GM23338 (cell line): ENCODE measurements around the gene TERB2. TPM values are rescaled to one million over a fixed set of nuclear protein-coding genes. Genes with fewer than 3 reads are reported as not detected.
"Not testable (repeated sequence)": the region's sequence is repeated elsewhere in the genome, so short reads cannot be mapped to it uniquely, and the experiment has no call there.

Source experiments
- ATAC-seq: fragments of 200-7000 bp; cut with Tn5 transposase; 3 replicates; pipeline ENCODE4 v1.9.1; 2020
- DNase-seq: peaks from one replicate; pipeline ENCODE4 v3.0.0-alpha.2; 2015; ENCODE audit warnings: low spot score
- H2AFZ ChIP-seq: fragments of 200-600 bp; sonication (generic); 2 replicates; pipeline ENCODE4 v1.8.0; 2016; ENCODE audit warnings: antibody characterized with exemption, mild to moderate bottlenecking, moderate library complexity
- H3F3A ChIP-seq: fragments of 200-600 bp; sonication (generic); replicated peaks from 2 replicates; pipeline ENCODE4 v1.8.0; 2017; ENCODE audit warnings: antibody characterized with exemption, mixed run types, low read depth
- H3K27ac ChIP-seq: fragments of 200-600 bp; sonication (generic); 2 replicates; pipeline ENCODE4 v1.6.1; 2016; ENCODE audit warnings: low read depth
- H3K27me3 ChIP-seq: fragments of 200-600 bp; sonication (generic); 2 replicates; pipeline ENCODE4 v1.8.0; 2016; ENCODE audit warnings: mild to moderate bottlenecking, mixed run types, moderate library complexity; ENCODE audit not compliant: insufficient read depth
- H3K36me3 ChIP-seq: fragments of 200-600 bp; sonication (generic); 2 replicates; pipeline ENCODE4 v1.8.0; 2016; ENCODE audit warnings: mild to moderate bottlenecking; ENCODE audit not compliant: insufficient read depth
- H3K4me1 ChIP-seq: fragments of 200-600 bp; sonication (generic); 2 replicates; pipeline ENCODE4 v1.8.0; 2016; ENCODE audit warnings: mild to moderate bottlenecking, moderate library complexity; ENCODE audit not compliant: insufficient read depth
- H3K4me2 ChIP-seq: fragments of 200-600 bp; sonication (generic); 2 replicates; pipeline ENCODE4 v1.7.1; 2017; ENCODE audit warnings: mixed run types
- H3K4me3 ChIP-seq: fragments of 200-600 bp; sonication (generic); 2 replicates; pipeline ENCODE4 v1.6.1; 2016; ENCODE audit warnings: mixed run types
- H3K79me2 ChIP-seq: fragments of 200-600 bp; sonication (generic); replicated peaks from 2 replicates; pipeline ENCODE4 v1.8.0; 2017; ENCODE audit warnings: mild to moderate bottlenecking; ENCODE audit not compliant: insufficient read depth
- H3K9me2 ChIP-seq: fragments of 200-600 bp; sonication (generic); 2 replicates; pipeline ENCODE4 v1.8.0; 2017; ENCODE audit not compliant: insufficient read depth
- H4K20me1 ChIP-seq: fragments of 200-600 bp; sonication (generic); replicated peaks from 2 replicates; pipeline ENCODE4 v1.8.0; 2017; ENCODE audit warnings: mild to moderate bottlenecking; ENCODE audit not compliant: insufficient read depth
- H3K27ac Mint-ChIP-seq: 2 replicates; pipeline ENCODE4 v1.8.0; 2020; ENCODE audit warnings: inconsistent platforms, mild to moderate bottlenecking, moderate library complexity, mixed read lengths
- H3K27me3 Mint-ChIP-seq: 3 replicates; pipeline ENCODE4 v1.8.0; 2022; ENCODE audit warnings: low read depth, mild to moderate bottlenecking, moderate library complexity, mixed read lengths, inconsistent platforms; ENCODE audit not compliant: insufficient read depth, poor library complexity
- H3K36me3 Mint-ChIP-seq: 3 replicates; pipeline ENCODE4 v1.8.0; 2021; ENCODE audit warnings: low read depth, mild to moderate bottlenecking, inconsistent platforms, moderate library complexity, mixed read lengths
- H3K4me1 Mint-ChIP-seq: 3 replicates; pipeline ENCODE4 v1.8.0; 2020; ENCODE audit warnings: mild to moderate bottlenecking, inconsistent platforms, mixed read lengths
- H3K4me3 Mint-ChIP-seq: 3 replicates; pipeline ENCODE4 v1.8.0; 2021; ENCODE audit warnings: moderate library complexity, mild to moderate bottlenecking, inconsistent platforms, mixed read lengths
- H3K9me3 Mint-ChIP-seq: 3 replicates; pipeline ENCODE4 v1.8.0; 2020; ENCODE audit warnings: moderate library complexity, mild to moderate bottlenecking, inconsistent platforms, mixed read lengths
- CREB1 ChIP-seq: fragments of 250-450 bp; sonication (Bioruptor Pico); IDR thresholded peaks from 2 replicates; pipeline ENCODE4 v1.5.0; 2020; ENCODE audit warnings: low read depth, mild to moderate bottlenecking, moderate library complexity
- REST ChIP-seq: IDR thresholded peaks from one replicate; pipeline ENCODE4 v1.6.1; 2018; ENCODE audit warnings: antibody characterized with exemption; ENCODE audit not compliant: unreplicated experiment
- STAT1 ChIP-seq: IDR thresholded peaks from one replicate; pipeline ENCODE4 v1.6.1; 2016; ENCODE audit warnings: antibody characterized with exemption; ENCODE audit not compliant: unreplicated experiment
- polyA plus RNA-seq: library from polyadenylated mRNA; unstranded; fragments of >200 nt; fragmentation: Nextera tagmentation; extraction: Ambion mirVana; gene quantifications from 2 replicates; pipeline ENCODE4 v1.2.1, GENCODE V29; 2016
- total RNA-seq: library from RNA; depleted of rRNA; stranded (reverse); fragments of >200 nt; shearing (Covaris generic); gene quantifications from 2 replicates; pipeline ENCODE4 v1.2.3, GENCODE V29; 2014

Gene TERB2
- total and polyA plus RNA-seq, 2 experiments from 2014 or later = not detected

- TF ChIP-seq REST (no peak), CREB1 (CRISPR knock-in tag) (no peak), STAT1 (no peak)
Measured at GRCh38 chr15:45009046-45009445, 52.6 kb downstream of the TERB2 start (continued).

GRCh38 chr15:45015114-45015513 lies 58.6 kb downstream of the TERB2 start:
- H3F3A ChIP-seq, H4K20me1 ChIP-seq, H3K4me2 ChIP-seq, H3K27ac ChIP-seq, H3K79me2 ChIP-seq, H3K4me1 ChIP-seq, H2AFZ ChIP-seq, H3K36me3 Mint-ChIP-seq, H3K4me1 Mint-ChIP-seq, H3K27me3 Mint-ChIP-seq, H3K27me3 ChIP-seq, ATAC-seq, H3K4me3 ChIP-seq, H3K27ac Mint-ChIP-seq, H3K36me3 ChIP-seq, H3K4me3 Mint-ChIP-seq, H3K9me2 ChIP-seq, DNase-seq: not testable (repeated sequence)
- peaks cover 21% of the 10 kb centered on the region; the same call in 2 of the 3 replicates for H3K9me3 Mint-ChIP-seq

GRCh38 chr15:45020222-45020900 lies 63.9 kb downstream of the TERB2 start:
- peaks cover 15% of the 10 kb centered on the region for H3K79me2 ChIP-seq
- not testable (repeated sequence) for DNase-seq, H3K27me3 ChIP-seq, H3K27ac ChIP-seq, H3K4me2 ChIP-seq, H3K36me3 ChIP-seq, H3K4me3 ChIP-seq, H3K4me3 Mint-ChIP-seq, H4K20me1 ChIP-seq, H2AFZ ChIP-seq, H3K9me2 ChIP-seq, H3K4me1 ChIP-seq, ATAC-seq, H3F3A ChIP-seq, H3K27ac Mint-ChIP-seq, H3K36me3 Mint-ChIP-seq
- Mint-ChIP-seq H3K27me3 (peaks cover 12% of the 10 kb centered on the region), H3K4me1 (peaks cover 10% of the 10 kb centered on the region), H3K9me3 (peaks cover 19% of the 10 kb centered on the region; the same call in 2 of the 3 replicates)

GRCh38 chr15:45020901-45021259 lies 64.4 kb downstream of the TERB2 start:
- not testable (repeated sequence) for H3F3A ChIP-seq, H3K4me3 Mint-ChIP-seq, H3K4me3 ChIP-seq, DNase-seq, H4K20me1 ChIP-seq, H3K36me3 ChIP-seq, H3K4me2 ChIP-seq, H3K27ac ChIP-seq, H2AFZ ChIP-seq, H3K36me3 Mint-ChIP-seq, ATAC-seq, H3K4me1 ChIP-seq, H3K9me2 ChIP-seq, H3K27me3 ChIP-seq, H3K27ac Mint-ChIP-seq
- H3K27me3 Mint-ChIP-seq = peaks cover 12% of the 10 kb centered on the region
- H3K9me3 Mint-ChIP-seq = peaks cover 19% of the 10 kb centered on the region; the same call in 2 of the 3 replicates
- peaks cover 14% of the 10 kb centered on the region for H3K4me1 Mint-ChIP-seq
- peaks cover 17% of the 10 kb centered on the region for H3K79me2 ChIP-seq
